Measurements from ENCODE around the gene AAK1. TPM values are rescaled to one million over a fixed set of nuclear protein-coding genes. Genes with fewer than 3 reads are reported as not detected.

Gene AAK1
- total and polyA plus RNA-seq, 12 donors: 26.2 to 106 (median 68.5) TPM

- 56 to 63% (median 61%) methylated on average over 5 of the region's 5 CpGs for WGBS, 4 donors
- no peaks in the 10 kb centered on the region for H3K27me3 ChIP-seq
- H3K4me1 ChIP-seq (replicated peaks in 1 of 2): peaks cover 16 to 45% of the 10 kb centered on the region in 2 donors
- no peak overlapping the region for H3K4me3 ChIP-seq
- intact Hi-C loops (cut with DNase I): no loop called here
- H3K9me3 ChIP-seq (replicated peaks in 1 of 3): no peaks in the 10 kb centered on the region
- H3K36me3 ChIP-seq (replicated peaks in 1 of 2): no peaks in the 10 kb centered on the region
- no peak overlapping the region for H3K27ac ChIP-seq
- no peak for DNase-seq
- no peak for TF ChIP-seq CTCF (IDR thresholded peaks at IDR 0.05)
- TF ChIP-seq POLR2A (IDR thresholded peaks at IDR 0.05): no peak
Measured at GRCh38 chr2:69597843-69598610, 45.5 kb downstream of the AAK1 start.

- peak in 1 of 7 donors; percentile 38 for DNase-seq
- H3K9me3 ChIP-seq (replicated peaks in 1 of 3): no peaks in the 10 kb centered on the region
- peak overlapping the region in 2 of 5 donors; percentile 5 to 20 for H3K27ac ChIP-seq
- H3K36me3 ChIP-seq (replicated peaks in 1 of 2): no peaks in the 10 kb centered on the region
- TF ChIP-seq CTCF (IDR thresholded peaks at IDR 0.05) (no peak), POLR2A (IDR thresholded peaks at IDR 0.05) (no peak)
- no peaks in the 10 kb centered on the region for H3K27me3 ChIP-seq
- intact Hi-C loops (cut with DNase I): no loop called here
- 0 to 44% (median 38%) methylated on average over 3 to 5 of the region's 5 CpGs for WGBS, 4 donors
- H3K4me3 ChIP-seq: no peak overlapping the region
- H3K4me1 ChIP-seq (replicated peaks in 1 of 2): peaks cover 16 to 38% of the 10 kb centered on the region in 2 donors
Measured at GRCh38 chr2:69597105-69597504, 46.4 kb downstream of the AAK1 start.

- H3K4me3 ChIP-seq: no peak overlapping the region
- H3K27me3 ChIP-seq: no peaks in the 10 kb centered on the region
- H3K9me3 ChIP-seq (replicated peaks in 1 of 3): no peaks in the 10 kb centered on the region
- H3K27ac ChIP-seq: no peak overlapping the region
- WGBS, 4 donors: 63 to 81% (median 72%) methylated on average over 3 of the region's 3 CpGs
- H3K36me3 ChIP-seq (replicated peaks in 1 of 2): no peaks in the 10 kb centered on the region
- TF ChIP-seq POLR2A (IDR thresholded peaks at IDR 0.05) (no peak), CTCF (IDR thresholded peaks at IDR 0.05) (no peak)
- intact Hi-C loops (cut with DNase I): no loop called here
- DNase-seq: peak in 2 of 7 donors; percentile 4 to 12
- peaks cover 22 to 44% of the 10 kb centered on the region in 2 donors for H3K4me1 ChIP-seq (replicated peaks in 1 of 2)
Measured at GRCh38 chr2:69594341-69594740, 49.2 kb downstream of the AAK1 start.

- H3K27ac ChIP-seq: no peak overlapping the region
- intact Hi-C loops (cut with DNase I): no loop called here
Measured at GRCh38 chr2:69592511-69592910, 51.0 kb downstream of the AAK1 start.

More at GRCh38 chr2:69592511-69592910, 51.0 kb downstream of the AAK1 start:
- DNase-seq: no peak
- H3K9me3 ChIP-seq (replicated peaks in 1 of 3): no peaks in the 10 kb centered on the region
- peaks cover 15 to 40% of the 10 kb centered on the region in 2 donors for H3K4me1 ChIP-seq (replicated peaks in 1 of 2)
- no peak overlapping the region for H3K4me3 ChIP-seq
- TF ChIP-seq CTCF (IDR thresholded peaks at IDR 0.05) (no peak), POLR2A (IDR thresholded peaks at IDR 0.05) (no peak)
- no peaks in the 10 kb centered on the region for H3K27me3 ChIP-seq
- no peaks in the 10 kb centered on the region for H3K36me3 ChIP-seq (replicated peaks in 1 of 2)

Data from adrenal gland (tissue), 12 donors.